HG03175 (cell line): ENCODE results near the gene PDSS1.
"Not testable (repeated sequence)": the region's sequence is repeated elsewhere in the genome, so short reads cannot be mapped to it uniquely, and the experiment has no call there.

ENCODE experiments used
- ATAC-seq: cut with Tn5 transposase; IDR thresholded peaks from one replicate; pipeline ENCODE4 v1.9.1; 2021; ENCODE audit warnings: mild to moderate bottlenecking, moderate library complexity; ENCODE audit not compliant: unreplicated experiment

Gene PDSS1

DNA sequence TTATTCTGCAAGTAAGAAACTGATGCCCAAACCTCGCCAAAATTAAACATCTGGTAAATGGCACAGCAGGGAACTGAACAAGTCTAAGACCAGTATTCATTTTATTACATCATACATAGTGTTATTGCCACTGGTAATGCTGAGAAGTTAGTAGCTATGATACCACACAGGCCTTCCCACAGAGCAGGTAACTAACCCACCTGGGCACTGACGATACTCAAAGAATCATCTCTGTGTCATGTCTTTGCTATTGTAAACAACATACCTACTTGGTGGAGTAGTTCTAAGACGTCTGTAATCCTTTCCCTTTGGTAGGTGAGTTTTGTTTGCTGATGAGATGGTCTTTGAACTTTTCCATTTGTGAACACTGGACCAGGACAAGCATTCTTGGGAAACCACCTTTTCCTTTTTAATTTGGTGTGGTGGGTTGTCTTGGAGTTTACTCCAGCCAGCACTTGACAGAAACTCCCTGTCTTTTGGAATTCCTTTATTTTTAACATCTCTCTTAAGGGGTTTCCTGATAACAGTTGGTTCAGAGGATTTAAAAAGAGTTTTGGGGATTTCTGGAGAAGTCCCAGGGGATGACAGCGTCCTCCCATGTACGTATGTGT lies 40.9 kb downstream of the PDSS1 start:
- no peak for ATAC-seq

DNA sequence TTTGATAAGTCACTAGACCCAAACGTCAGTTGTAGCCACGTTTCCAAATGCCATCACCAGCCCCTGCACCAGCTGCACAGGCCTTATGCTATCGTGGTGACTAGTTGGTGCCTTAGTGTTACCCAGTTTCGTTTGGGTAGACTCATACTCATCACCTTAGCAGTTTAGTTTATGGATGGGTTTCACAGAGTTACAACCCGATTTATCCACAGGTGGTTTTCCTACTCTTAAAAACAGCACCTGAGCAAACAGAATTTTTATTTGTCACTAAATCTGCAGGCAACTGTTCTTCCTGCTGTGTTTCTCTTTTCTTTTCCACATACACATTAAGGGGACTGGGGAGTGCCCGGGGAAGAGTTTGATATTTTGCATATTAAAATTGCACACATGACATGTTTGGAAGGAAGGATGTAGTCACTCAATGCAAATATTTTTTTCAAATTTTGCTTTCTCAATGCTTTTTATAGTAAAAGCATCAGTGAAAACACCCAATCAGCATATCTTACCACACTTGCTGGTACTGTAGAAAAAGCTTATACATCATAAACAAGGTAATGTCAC lies 41.6 kb downstream of the PDSS1 start:
- peak; percentile 38 for ATAC-seq

DNA sequence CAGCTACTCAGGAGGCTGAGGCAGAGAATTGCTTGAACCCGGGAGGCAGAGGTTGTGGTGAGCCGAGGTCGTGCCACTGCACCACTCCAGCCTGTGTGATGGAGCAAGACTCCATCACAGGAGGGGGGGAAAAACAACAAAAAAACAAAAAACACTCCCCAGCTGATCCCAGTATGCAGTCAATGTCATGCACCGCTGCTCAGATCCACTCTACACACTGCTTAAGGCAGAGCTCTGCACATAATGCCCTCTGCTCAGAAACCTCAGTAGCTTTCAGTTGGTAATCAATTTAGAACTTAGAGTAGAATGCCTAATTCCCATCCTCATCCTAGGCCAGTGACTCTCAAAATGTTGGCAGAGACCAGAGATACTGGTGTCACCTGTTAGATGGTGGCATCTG lies 43.9 kb downstream of the PDSS1 start:
- ATAC-seq = no peak

DNA sequence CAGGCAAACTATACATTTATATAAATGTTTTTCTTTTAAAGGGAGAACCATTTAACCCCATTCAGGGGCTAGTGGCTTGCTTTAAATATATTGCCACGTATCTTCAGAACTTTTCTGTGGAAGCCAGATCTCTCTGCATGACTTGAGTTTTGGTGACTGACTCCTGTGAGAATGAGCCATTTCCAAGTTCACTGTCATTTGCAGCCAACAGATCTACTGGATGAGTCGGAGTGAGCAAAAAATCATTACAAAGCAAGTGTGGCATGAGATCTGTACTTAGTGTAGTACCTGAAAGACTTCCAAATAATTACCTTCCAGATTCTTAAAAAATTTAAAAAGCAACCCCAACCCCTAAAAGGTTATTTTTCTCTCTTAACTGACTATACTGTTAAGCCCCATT lies 45.6 kb downstream of the PDSS1 start:
- no peak for ATAC-seq

DNA sequence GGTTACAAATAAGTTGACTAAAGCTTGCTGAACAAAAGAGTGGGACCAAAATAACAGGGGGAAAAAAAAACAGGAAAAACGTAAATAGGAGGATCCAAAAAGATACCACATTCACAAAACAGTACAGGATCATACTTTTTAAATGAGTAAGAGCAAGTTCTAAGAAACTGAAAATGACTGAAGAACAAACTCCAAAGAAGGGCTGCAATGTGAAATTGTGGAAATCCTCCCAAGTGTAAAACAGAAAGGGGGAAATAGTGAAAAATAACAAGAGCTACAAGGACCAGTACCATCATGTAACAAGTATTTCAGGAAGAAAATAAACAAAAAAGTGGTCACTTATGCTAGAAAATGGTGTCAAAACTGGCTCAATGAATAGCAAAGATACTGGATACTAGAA lies 46.3 kb downstream of the PDSS1 start:
- no peak for ATAC-seq

DNA sequence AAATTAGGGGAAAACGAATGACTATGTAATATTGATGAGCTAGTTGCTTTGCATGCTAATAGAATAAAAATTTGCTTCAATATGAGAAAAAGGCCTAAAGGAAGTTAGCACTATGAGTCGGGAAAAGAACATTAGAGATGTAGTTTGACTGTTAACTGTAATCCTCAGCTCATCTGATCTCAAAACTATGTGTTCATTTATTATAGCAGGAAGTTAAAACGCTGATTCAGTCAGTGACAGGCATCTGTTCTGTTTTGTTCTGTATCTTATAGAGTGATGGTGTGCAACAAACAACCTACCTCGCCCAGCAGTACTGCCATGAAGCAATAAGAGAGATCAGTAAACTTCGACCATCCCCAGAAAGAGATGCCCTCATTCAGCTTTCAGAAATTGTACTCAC lies 48.6 kb downstream of the PDSS1 start:
- ATAC-seq = no peak

DNA sequence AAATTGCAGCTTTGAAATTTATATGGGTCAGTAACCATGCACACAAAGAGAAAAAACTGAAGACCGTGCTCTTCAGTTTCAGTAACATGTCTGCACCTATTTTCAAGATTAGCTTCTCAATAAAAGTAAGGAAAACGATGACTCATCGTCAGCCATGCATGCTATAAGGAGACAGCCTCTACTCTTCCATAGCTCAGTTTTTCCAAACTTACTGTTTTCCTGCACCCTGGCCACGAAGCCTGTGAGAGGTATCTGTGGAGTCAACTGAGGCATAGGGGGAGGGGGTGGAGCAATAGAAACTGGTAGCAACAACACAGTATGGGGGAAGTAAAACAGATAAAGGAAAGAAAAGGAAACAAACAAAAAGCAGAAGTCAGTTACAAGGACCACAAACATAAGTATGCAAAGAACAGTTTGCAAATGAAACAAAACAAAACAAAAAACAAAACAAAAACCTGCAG lies 58.0 kb downstream of the PDSS1 start:
- ATAC-seq = peak; percentile 94

DNA sequence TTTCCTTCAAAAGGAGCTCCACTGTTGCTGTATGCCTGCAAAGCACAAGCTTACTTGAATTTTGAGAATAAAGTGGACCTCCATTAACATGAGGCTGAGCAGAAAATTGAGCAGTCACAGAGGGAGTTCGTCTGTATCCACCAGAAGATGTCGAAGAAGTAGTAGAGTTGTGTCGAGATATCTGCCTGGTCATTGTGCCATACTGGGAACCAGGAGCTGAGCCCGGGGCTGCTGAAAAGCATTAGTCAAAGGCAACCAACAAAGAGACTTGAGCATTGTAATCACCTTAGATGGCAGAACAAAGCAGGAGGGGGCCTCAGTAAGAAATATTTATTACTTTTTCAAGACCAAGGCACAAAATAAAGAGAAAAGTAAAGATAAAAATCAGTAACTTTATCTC lies 61.5 kb downstream of the PDSS1 start:
- no peak for ATAC-seq

DNA sequence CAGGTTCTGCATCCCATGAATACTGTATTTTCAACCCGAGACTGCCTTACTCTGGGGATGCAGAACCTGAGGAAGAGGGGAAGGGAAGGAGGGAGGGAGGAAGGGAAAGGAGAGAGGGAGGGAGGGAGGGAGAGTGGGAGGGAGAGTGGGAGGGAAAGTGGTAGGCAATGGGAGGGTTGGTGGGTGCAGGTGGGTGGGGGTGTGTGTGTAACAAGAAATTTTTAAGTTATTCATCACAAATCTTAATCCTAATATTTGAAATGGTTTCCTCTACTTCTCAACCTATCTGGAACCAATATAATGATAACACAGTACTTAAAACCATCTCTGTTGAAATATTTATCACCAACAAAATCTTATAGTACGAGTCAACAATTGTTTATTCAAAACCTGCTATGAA lies 68.0 kb downstream of the PDSS1 start:
- ATAC-seq = no peak

DNA sequence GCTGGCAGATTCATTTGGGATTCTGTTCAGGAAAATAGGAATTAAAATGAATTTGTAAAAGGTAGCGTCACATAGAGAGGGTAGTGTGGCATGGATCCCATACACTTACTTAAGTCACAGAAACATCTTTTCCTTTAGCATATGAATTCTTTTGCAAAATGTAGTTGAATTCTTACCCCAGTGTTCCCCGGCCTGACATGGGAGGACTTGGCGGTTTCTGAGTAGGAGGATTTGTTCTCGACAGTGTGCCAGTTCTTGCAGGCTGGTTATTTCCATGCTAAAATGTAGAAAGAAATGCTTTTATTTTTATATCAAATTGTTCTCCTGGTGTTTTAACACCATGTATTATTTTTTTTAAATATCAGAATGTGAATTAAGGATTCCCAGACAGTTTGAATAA lies 72.6 kb downstream of the PDSS1 start:
- no peak for ATAC-seq

DNA sequence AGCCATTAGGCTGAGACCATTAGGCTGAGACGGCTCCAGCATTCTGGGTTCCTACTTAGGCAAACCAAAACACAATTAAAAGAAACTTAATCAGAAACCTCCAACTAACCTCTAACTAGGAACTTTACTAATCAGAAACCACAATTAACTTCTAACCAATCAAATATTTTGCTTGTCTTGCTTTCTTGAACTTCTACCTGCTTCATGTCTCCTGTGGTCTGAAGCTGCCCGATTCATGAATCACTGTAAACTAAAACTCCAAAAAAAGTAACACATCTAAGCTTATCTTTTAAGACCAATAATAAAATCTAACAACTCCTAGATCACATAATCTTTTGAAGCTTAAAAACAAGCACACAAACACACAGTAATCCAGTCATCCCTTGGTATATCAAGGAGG lies 76.1 kb downstream of the PDSS1 start:
- no peak for ATAC-seq

DNA sequence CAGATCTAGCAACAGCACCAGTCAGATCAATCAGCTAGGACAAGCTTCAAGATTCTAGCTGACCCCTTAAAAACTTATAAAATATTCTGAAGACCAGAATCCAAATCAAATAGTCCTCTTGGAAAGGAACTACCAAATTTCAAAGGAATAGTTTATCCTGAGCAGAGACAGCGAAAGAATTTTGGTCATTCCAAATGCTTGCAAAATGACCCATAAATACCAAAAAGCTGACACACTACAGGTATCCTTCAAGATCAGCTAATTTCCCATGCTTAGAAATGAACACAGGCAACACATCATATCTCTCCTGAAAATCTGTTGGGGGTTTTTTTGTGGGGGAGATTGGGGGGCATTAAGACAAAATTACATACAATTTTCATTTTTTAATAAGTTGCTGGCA lies 78.8 kb downstream of the PDSS1 start:
- ATAC-seq = no peak

DNA sequence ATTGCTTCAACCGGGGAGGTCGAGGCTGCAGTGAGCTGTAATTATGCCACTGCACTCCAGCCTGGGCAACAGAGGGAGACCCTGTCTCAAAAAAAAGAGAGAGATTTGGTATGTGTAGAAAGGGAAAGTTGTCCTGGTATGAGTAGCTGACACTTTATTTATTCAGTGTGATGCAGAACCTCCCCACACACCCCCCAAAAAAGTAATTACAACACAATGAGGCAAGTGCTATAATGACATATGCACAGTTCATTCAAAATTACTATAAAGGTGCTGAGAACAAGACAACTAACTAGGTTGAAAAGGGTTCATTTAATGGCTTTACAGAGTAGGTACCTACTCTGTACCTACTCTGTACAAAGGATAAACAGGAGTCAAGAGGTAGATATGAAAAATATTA lies 80.2 kb downstream of the PDSS1 start:
- ATAC-seq = no peak

DNA sequence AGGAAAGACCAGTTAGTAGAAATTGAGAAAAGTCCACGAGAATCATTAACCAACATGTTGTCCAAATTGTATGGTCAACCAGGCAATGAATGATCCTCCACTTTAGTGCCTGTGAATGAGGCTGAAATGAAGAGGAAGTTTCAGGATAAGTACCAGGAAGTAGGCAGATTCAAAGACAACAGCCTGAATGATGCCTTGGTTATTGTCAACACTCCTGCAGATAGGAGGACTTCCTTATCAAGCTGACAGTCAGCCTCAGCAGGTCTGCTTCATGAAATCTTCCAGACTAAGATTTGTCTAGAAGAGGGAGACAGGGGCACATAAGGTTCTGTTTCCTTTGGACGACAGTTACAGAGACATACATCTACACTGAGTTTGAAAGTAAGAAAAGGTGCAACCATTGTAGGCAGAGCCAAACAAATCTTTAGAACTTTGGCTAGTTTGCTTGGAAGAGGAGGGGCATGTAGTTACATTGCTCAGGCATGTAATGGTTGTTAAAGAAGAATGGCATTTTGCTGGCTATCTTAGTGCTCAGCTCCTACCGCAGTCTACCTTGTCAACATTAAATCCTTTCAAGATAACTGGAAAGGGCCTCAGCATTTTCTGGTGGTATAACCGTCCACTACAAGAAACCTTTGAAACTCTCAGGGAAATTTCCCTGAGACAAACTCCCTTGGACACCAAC lies 81.8 kb downstream of the PDSS1 start:
- ATAC-seq = no peak

DNA sequence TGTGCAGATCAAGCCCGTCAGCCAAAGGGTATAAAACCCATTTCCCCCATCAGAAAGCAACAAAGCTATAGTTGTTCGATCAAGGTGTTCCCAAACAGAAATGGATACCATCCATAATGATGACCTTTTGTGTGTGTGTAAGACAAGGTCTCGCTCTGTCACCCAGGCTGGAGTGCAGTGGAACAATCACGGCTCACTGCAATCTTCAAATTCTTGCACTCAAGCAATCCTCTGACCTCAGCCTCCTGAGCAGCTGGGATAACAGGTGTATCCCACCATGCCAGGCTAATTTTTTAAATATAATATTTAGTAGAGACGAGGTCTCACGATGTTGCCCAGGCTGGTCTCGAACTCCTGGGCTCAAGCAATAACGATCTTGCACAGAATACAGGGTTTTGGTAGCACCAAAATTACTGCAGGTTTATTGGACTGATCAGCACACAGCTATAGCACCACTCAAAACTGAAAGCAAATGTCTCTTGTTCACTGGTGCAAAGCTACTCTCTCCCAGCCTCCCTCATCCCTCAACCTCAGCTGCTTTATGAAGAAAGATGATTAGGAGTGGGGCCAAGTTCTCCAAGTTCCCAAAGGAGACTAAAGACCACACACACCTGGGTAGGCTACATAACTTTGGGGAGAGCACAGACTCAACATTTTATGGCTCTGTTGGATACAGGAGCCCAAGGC lies 82.7 kb downstream of the PDSS1 start:
- peak; percentile 40 for ATAC-seq

DNA sequence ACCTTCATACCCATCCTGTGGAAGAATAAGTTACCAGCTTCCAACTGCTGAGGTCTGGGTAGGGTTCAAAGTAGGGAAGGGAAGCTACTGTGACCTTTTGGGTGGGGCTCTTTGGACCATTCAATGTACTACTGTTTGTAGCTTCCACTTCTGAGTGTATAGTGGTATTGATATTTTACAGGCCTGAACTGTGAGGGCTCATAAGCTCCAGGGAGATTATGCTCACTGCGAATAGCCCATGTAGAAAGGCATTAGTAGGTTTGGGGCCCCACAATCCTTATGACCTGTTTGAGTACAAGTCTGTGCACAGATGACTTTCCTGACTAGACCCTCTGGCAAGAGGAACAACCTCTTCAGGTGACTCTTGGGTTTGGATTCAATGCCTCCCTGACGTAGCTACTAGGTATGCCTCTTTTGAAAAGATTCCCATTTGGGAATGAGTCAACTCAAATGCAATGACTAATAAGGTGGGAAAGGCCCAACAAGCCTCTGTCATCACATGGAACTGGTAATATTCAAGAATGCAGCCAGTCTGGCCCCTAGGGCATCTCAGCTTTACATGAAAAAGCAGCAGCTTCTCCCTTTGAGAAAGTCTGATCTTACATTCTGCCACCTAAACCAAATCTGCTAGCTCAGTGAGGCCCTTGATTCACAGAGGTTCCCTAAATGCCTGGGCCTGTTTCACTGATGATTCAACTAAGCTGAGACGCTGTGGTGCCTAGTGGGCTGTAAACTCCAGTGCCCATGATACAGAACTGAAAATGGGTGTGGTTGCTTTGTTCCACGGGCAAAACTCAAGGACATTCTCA lies 83.5 kb downstream of the PDSS1 start:
- ATAC-seq = peak; percentile 56

DNA sequence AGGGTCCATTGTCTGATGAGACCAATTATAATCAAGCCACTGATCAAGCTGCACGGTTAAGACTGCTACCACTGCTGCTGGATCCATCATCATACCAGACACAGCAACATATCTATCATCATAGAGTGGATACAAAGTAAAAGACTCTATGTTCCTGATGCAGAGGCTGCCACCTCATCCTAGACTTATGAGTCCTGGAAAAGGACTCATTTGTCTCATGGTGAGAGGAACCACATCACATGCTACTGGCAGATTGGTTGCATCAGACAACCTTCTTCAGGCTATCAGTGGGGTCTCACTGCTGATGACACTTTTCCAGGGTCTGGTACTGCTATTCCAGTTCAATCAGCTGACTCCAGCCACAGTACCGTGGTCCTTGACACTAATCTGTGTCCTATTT lies 84.3 kb downstream of the PDSS1 start:
- ATAC-seq = peak; percentile 4

DNA sequence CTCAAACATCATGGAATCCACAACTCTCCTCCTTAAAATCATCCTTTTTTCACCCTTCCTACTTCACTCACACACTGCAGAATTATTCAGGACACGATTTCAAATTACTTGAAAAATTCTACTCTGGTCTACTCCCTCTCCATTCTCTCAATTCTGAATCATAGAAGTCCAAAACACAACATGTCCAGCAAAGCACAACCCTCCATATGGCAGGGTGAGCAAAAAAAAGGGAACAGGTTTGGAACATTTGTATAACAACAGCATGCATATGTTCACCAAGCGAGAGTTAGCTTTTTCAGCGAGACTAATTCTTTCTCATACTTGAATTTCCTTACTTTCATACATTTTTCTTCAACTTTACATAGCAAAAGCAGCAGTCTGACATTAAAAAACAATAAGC lies 89.9 kb downstream of the PDSS1 start:
- ATAC-seq = no peak

DNA sequence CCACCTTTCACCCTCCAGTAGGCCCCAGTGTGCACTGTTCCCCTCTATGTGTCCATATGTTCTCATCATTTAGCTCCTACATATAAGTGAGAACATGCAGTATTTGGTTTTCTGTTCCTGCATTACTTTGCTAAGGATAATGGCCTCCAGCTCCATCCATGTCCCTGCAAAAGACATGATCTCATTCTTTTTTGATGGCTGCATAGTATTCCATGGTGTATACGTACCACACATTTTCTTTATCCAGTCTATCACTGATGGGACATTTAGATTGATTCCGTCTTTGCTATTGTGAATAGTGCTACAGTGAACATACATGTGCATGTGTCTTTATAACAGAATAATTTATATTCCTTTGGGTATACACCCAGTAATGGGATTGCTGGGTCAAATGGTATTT lies 92.3 kb downstream of the PDSS1 start:
- not testable (repeated sequence) for ATAC-seq

DNA sequence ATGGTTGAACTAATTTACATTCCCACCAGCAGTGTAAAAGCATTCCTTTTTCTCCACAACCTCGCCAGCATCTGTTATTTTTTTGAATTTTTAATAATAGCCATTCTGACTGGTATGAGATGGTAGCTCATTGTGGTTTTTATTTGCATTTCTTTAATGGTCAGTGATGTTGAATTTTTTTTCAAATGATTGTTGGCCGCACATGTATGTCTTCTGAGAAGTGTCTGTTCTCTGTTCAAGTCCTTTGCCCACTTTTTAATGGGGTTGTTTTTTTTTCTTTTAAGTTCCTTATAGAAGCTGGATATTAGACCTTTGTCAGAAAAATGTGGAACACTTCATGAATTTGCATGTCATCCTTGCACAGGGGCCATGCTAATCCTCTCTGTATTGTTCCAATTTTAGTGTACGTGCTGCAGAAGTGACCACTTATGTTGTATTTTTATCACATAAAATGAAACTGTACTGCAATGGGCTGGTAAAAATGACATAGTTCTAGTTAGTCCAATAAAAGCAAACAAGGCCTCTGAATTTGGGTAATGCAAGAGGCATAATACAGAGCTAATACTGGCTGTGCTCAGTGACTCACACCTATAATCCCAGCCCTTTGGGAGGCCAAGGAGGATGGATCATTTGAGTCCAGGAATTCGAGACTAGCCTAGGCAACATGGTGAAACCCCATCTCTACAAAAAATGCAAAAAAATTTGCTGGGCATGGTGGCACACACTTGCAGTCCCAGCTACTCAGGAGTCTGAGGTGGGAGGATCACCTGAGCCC lies 92.9 kb downstream of the PDSS1 start:
- ATAC-seq = no peak
